Measurements from ENCODE around the gene LIMCH1. TPM values are rescaled to one million over a fixed set of nuclear protein-coding genes. Genes with fewer than 3 reads are reported as not detected.
"Not testable (repeated sequence)": the region's sequence is repeated elsewhere in the genome, so short reads cannot be mapped to it uniquely, and the experiment has no call there.

The LIMCH1 gene, protein sequence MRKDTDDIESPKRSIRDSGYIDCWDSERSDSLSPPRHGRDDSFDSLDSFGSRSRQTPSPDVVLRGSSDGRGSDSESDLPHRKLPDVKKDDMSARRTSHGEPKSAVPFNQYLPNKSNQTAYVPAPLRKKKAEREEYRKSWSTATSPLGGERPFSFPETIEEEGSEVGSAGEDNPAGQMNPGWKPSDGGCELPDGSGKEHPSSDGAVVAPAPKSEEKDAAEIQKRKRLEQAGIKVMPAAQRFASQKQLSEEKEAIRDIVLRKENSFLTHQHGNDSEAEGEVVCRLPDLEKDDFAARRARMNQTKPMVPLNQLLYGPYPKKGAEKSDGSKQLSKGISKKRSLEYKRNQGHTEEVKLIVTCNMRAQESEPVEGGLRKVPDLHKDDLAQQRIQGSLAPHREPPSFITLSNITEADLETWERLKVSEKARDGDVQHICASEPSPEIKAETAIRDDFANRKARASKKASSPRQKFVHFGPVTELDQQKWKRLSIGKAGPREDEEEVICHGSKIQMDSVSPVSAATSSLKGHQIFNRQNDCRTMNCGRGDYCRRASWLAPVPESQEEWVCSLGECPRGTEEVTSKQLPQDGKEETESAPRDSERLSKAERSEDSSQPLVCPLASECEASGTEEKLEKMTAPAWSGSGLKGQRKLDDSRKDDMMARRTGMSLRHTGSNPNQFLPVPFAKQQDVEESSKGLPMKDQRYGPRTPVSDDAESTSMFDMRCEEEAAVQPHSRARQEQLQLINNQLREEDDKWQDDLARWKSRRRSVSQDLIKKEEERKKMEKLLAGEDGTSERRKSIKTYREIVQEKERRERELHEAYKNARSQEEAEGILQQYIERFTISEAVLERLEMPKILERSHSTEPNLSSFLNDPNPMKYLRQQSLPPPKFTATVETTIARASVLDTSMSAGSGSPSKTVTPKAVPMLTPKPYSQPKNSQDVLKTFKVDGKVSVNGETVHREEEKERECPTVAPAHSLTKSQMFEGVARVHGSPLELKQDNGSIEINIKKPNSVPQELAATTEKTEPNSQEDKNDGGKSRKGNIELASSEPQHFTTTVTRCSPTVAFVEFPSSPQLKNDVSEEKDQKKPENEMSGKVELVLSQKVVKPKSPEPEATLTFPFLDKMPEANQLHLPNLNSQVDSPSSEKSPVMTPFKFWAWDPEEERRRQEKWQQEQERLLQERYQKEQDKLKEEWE (N-terminal part only)
- total RNA-seq (2014; rRNA removed; shearing (Covaris generic)) (not detected in 2 replicates), total RNA-seq (2022) (not detected in 2 replicates), Bru-seq, nascent RNA (percentile 15 among the genes with signal in this experiment), BruChase-seq, experiment 1, labeled RNA remaining after a 6-hour chase (percentile 7 among the genes with signal in this experiment), BruChase-seq, experiment 2, labeled RNA remaining after a 2-hour chase (percentile 14 among the genes with signal in this experiment)
- long read RNA-seq, result 0 reads

DNA sequence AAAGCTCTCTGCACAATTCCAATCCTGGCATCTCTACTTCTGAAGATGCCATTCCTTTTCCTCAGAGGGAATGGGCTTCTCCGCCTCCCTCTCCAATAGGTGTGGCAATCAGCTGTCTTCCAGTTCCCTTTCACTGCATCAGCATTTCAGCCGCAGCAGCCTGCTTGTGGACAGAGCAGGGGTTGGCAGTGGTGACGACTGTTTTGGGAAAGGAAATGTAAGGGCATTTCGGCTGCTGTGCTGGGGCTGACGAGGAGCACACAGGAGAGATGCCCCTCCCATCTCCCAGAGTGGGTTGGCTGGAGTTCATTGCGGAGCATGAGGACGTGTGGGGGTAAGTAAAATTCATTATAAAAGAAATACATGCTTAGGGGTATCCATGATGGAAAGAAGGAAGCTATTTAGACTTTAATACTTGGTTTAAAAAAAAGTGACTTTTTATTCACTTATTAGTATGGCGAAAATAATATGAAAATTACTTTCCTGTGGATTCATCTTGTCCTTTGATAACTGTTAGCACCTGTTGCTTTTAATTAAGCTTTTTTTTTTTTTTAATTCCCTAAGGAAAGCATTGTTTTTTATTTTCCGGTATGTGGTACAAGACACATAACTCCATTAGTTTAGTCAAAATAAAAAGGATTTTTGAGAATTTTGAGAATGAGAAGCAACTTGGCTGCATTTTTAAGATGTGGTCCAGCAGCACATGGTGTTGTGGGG, at the start of gene LIMCH1:
Gene LIMCH1, plus strand, starts transcription at position 141 of the 717 bp plus-strand sequence. CDS start 67,839 bp downstream, outside the sequence.
- intact Hi-C loops (cut with micrococcal nuclease; ENCODE audit: unreplicated experiment), result no loop called here
- no peak within 1 kb of the TSS for H3K4me3 ChIP-seq (ENCODE audit: low read depth, low read length, poor library complexity, severe bottlenecking)
- H2AFZ ChIP-seq (ENCODE audit: low read length), result no peak within 1 kb of the TSS
- no peak for TF ChIP-seq EZH2phosphoT487 (IDR thresholded peaks at IDR 0.05; ENCODE audit: borderline replicate concordance, low read depth, low read length)
- TF ChIP-seq, protein P1, sequence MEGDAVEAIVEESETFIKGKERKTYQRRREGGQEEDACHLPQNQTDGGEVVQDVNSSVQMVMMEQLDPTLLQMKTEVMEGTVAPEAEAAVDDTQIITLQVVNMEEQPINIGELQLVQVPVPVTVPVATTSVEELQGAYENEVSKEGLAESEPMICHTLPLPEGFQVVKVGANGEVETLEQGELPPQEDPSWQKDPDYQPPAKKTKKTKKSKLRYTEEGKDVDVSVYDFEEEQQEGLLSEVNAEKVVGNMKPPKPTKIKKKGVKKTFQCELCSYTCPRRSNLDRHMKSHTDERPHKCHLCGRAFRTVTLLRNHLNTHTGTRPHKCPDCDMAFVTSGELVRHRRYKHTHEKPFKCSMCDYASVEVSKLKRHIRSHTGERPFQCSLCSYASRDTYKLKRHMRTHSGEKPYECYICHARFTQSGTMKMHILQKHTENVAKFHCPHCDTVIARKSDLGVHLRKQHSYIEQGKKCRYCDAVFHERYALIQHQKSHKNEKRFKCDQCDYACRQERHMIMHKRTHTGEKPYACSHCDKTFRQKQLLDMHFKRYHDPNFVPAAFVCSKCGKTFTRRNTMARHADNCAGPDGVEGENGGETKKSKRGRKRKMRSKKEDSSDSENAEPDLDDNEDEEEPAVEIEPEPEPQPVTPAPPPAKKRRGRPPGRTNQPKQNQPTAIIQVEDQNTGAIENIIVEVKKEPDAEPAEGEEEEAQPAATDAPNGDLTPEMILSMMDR (conservative IDR thresholded peaks at IDR 0.05; ENCODE audit: low read length), result no peak
- no peaks in the 10 kb centered on the region for H3K36me3 ChIP-seq (ENCODE audit: insufficient read depth, low read length)
- ChIA-PET CTCF (ENCODE audit: unreplicated experiment) (no interaction called here), POLR2A (interaction anchor here (0.6 kb wide), 1 partner anchor 229 kb away, joined by 3 read pairs; no protein-coding TSS in a partner anchor)
- BruUV-seq (replicated peaks), result no TSS peak
- no peak for DNase-seq (ENCODE audit: low spot score)
- no peak within 1 kb of the TSS for H3K4me2 ChIP-seq (ENCODE audit: low read length)
- H3K9me2 ChIP-seq (ENCODE audit: insufficient read depth, low read length), result no peaks in the 10 kb centered on the region
- H4K20me1 ChIP-seq (ENCODE audit: insufficient read depth, low read length), result no peaks in the 10 kb centered on the region
- no peak within 1 kb of the TSS for H3K27ac ChIP-seq (ENCODE audit: low read depth, low read length, poor library complexity, severe bottlenecking)
- H3K9me3 ChIP-seq (ENCODE audit: low read length), result no peaks in the 10 kb centered on the region
- H3K4me1 ChIP-seq (ENCODE audit: insufficient read depth, low read length, poor library complexity, severe bottlenecking), result no peaks in the 10 kb centered on the region
- no peaks in the 10 kb centered on the region for H3K79me2 ChIP-seq (ENCODE audit: insufficient read depth, low read depth, low read length)

DNA sequence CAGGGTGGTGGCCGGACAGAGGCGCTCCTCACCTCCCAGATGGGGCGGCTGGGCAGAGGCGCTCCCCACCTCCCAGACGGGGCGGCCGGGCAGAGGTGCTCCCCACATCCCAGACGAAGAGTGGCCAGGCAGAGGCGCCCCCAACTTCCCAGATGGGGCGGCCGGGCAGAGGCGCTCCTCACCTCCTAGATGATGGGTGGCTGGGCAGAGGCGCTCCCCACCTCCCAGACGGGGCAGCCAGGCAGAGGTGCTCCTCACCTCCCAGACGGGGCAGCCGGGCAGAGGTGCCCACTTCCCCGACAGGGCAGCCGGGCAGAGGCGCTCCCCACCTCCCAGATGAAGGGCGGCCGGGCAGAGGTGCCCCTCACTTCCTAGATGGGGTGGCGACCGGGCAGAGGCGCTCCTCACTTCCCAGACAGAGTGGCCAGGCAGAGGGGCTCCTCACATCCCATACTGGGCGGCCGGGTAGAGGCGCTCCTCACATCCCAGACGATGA, 46.8 kb upstream of the LIMCH1 start:
- H3K9me3 ChIP-seq (ENCODE audit: low read length); intact Hi-C loops (cut with micrococcal nuclease; ENCODE audit: unreplicated experiment): not testable (repeated sequence)

More for the DNA sequence above, 46.8 kb upstream of the LIMCH1 start:
- BruUV-seq (replicated peaks); POLR2A ChIA-PET; H3K9me2 ChIP-seq (ENCODE audit: insufficient read depth, low read length); CTCF ChIA-PET (ENCODE audit: unreplicated experiment); H3K36me3 ChIP-seq (ENCODE audit: insufficient read depth, low read length); DNase-seq (ENCODE audit: low spot score); H2AFZ ChIP-seq (ENCODE audit: low read length); H4K20me1 ChIP-seq (ENCODE audit: insufficient read depth, low read length); H3K4me1 ChIP-seq (ENCODE audit: insufficient read depth, low read length, poor library complexity, severe bottlenecking); H3K79me2 ChIP-seq (ENCODE audit: insufficient read depth, low read depth, low read length); H3K27ac ChIP-seq (ENCODE audit: low read depth, low read length, poor library complexity, severe bottlenecking); H3K4me2 ChIP-seq (ENCODE audit: low read length); H3K4me3 ChIP-seq (ENCODE audit: low read depth, low read length, poor library complexity, severe bottlenecking): not testable (repeated sequence)
